Measurements from ENCODE around the gene CENPC. TPM values are rescaled to one million over a fixed set of nuclear protein-coding genes. Genes with fewer than 3 reads are reported as not detected.
A peak's percentile ranks its signal among the peaks of the same experiment; 100 is the strongest.
"Not testable (repeated sequence)": the region's sequence is repeated elsewhere in the genome, so short reads cannot be mapped to it uniquely, and the experiment has no call there.

Gene CENPC
- total RNA-seq, 6 donors from 2014 or later: 13.6 to 75.4 (median 18.5) TPM

- WGBS, 2 donors: 90 to 95% methylated on average over 3 of the region's 3 CpGs
- TF ChIP-seq, protein P1, sequence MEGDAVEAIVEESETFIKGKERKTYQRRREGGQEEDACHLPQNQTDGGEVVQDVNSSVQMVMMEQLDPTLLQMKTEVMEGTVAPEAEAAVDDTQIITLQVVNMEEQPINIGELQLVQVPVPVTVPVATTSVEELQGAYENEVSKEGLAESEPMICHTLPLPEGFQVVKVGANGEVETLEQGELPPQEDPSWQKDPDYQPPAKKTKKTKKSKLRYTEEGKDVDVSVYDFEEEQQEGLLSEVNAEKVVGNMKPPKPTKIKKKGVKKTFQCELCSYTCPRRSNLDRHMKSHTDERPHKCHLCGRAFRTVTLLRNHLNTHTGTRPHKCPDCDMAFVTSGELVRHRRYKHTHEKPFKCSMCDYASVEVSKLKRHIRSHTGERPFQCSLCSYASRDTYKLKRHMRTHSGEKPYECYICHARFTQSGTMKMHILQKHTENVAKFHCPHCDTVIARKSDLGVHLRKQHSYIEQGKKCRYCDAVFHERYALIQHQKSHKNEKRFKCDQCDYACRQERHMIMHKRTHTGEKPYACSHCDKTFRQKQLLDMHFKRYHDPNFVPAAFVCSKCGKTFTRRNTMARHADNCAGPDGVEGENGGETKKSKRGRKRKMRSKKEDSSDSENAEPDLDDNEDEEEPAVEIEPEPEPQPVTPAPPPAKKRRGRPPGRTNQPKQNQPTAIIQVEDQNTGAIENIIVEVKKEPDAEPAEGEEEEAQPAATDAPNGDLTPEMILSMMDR (IDR thresholded peaks at IDR 0.05): no peak
- TF ChIP-seq EP300 (IDR thresholded peaks at IDR 0.05) (no peak), POLR2AphosphoS5 (IDR thresholded peaks at IDR 0.05) (no peak), POLR2A (IDR thresholded peaks at IDR 0.05) (no peak)
- Histone ChIP-seq H3K4me3 (no peak overlapping the region), H3K36me3 (no peaks in the 10 kb centered on the region), H3K9me3 (no peaks in the 10 kb centered on the region), H3K27ac (no peak overlapping the region), H3K27me3 (no peaks in the 10 kb centered on the region), H3K4me1 (no peaks in the 10 kb centered on the region)
- no peak for ATAC-seq (ENCODE audit: low FRiP score in 2 of 2)
- DNase-seq: no peak
Measured at GRCh38 chr4:67554096-67554495, 8.8 kb upstream of the CENPC start.

DNA sequence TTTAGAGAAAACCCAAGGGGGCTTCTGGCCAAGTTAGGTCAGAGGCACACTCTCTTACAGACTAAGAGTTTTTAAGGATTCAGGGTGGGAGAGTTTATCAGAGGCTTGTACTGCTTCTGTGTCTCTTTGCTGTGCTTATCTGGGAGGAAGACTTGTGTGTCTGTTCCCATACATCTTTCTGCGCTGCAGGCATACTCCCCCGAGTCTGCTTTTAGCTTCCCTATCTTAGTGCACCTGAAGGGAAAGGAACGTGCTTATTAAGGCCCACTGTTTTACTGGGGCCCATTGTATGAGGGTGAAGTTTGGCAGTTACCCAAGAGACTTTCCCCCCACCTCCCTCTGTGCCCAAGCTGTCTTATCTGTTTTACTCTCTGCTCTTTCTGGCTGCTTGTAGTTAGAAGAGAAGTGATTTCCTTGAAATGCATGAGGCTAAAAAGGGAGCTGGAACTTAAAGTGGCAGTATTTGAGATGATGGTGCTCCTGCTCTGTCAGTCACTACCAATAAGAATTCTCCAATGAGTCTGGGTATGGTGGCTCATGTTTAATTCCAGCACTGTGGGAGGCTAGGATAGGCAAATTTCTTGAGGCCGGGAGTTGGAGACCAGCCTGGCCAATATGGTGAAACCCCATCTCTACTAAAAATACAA is 7.0 kb upstream of the CENPC start:
- H3K9me3 ChIP-seq; H3K36me3 ChIP-seq; H3K27me3 ChIP-seq; ATAC-seq (ENCODE audit: low FRiP score in 2 of 2); H3K27ac ChIP-seq; H3K4me3 ChIP-seq; DNase-seq; H3K4me1 ChIP-seq: not testable (repeated sequence)
- 53 to 61% methylated on average over 4 of the region's 4 CpGs for WGBS, 2 donors

GRCh38 chr4:67550857-67551256 is 5.6 kb upstream of the CENPC start:
- TF ChIP-seq POLR2AphosphoS5 (IDR thresholded peaks at IDR 0.05) (no peak), EP300 (IDR thresholded peaks at IDR 0.05) (no peak), POLR2A (IDR thresholded peaks at IDR 0.05) (no peak)
- no peak for DNase-seq
- Histone ChIP-seq H3K4me1 (peaks cover 0 to 4% (median 3%) of the 10 kb centered on the region in 4 donors), H3K36me3 (no peaks in the 10 kb centered on the region), H3K9me3 (no peaks in the 10 kb centered on the region), H3K27ac (no peak overlapping the region), H3K4me3 (no peak overlapping the region), H3K27me3 (no peaks in the 10 kb centered on the region)
- no peak for ATAC-seq (ENCODE audit: low FRiP score in 2 of 2)
- WGBS, 2 donors: 88 to 94% methylated on average over 3 of the region's 3 CpGs

DNA sequence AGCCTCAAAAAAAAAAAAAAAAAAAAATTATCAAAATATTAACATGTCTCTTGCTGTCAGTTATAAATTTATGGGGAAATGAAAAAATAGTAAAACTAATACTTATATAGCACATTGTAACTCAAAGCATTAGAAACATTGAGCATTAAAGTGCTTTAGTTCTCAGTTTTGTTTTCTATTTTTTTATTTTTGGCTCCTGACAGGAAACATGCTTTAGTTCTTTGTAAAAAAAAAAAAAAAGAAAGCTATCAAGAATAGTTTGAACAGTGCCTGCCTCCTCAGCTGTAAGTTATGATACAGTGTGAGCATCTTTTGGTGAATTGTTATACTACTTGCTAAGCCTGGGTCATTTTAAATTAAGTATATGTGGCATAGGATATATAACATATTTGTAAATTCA is 5.1 kb upstream of the CENPC start:
- peaks cover 0 to 6% (median 4%) of the 10 kb centered on the region in 4 donors for H3K4me1 ChIP-seq
- no peaks in the 10 kb centered on the region for H3K9me3 ChIP-seq
- no peaks in the 10 kb centered on the region for H3K36me3 ChIP-seq
- TF ChIP-seq, protein P1 (IDR thresholded peaks at IDR 0.05): no peak
- TF ChIP-seq POLR2AphosphoS5 (IDR thresholded peaks at IDR 0.05) (no peak), POLR2A (IDR thresholded peaks at IDR 0.05) (no peak), EP300 (IDR thresholded peaks at IDR 0.05) (no peak)
- no peak overlapping the region for H3K4me3 ChIP-seq
- DNase-seq: no peak
- no peak overlapping the region for H3K27ac ChIP-seq
- H3K27me3 ChIP-seq: no peaks in the 10 kb centered on the region
- no peak for ATAC-seq (ENCODE audit: low FRiP score in 2 of 2)

DNA sequence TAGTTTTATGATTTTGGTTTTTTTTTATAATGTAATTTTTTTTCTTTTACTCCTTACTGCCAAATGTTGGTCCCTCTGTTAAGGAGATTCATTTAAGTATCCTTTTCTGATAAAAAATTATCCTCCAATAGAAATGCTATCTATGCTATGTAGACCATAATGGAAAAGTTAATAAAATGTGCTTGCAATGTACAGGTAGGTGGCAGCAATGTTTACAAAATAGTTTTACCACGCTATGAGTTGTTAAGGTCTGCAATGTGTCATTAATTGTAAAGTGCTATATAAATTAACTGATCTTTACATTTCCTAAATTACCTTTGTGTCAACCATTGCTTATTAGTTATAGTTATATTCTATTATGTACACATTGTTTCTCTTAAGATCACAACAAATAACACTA is 3.8 kb upstream of the CENPC start:
- DNase-seq (no peak), ATAC-seq (ENCODE audit: low FRiP score in 2 of 2) (no peak)
- no peak overlapping the region for H3K27ac ChIP-seq
- no peak overlapping the region for H3K4me3 ChIP-seq
- whole genome bisulfite sequencing, 2 donors: 8 to 27% methylated on average over 1 of the region's 1 CpG
- H3K36me3 ChIP-seq: no peaks in the 10 kb centered on the region
- no peak for TF ChIP-seq EP300 (IDR thresholded peaks at IDR 0.05)
- TF ChIP-seq, protein P1 (IDR thresholded peaks at IDR 0.05): peak in 2 of 6 experiments; percentile 6 to 12
- H3K4me1 ChIP-seq: peaks cover 0 to 9% (median 7%) of the 10 kb centered on the region in 4 donors
- no peaks in the 10 kb centered on the region for H3K9me3 ChIP-seq
- no peaks in the 10 kb centered on the region for H3K27me3 ChIP-seq

DNA sequence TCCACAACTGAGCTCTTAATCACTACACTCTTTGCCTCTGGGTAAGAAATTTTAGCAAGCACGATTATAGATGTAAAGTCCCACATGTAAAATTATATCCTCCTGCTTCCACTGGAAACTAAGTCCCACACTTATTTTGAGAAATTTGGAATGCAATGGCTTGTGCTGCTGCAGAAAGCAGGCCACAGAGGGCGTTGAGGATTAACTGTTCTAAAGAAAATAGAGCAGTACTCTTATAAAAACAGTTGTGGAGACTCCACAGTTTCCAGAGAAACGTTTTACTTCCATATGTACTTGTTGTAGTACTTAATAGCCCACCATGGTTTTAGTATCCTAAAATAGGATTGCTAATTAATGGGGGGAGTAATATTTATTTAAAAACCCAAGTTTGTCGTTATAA is 1.7 kb upstream of the CENPC start:
- Histone ChIP-seq H3K36me3 (peaks cover 0 to 2% (median 0%) of the 10 kb centered on the region in 4 donors), H3K4me1 (peaks cover 0 to 30% (median 20%) of the 10 kb centered on the region in 4 donors), H3K27ac (no peak overlapping the region), H3K9me3 (no peaks in the 10 kb centered on the region), H3K4me3 (no peak overlapping the region), H3K27me3 (no peaks in the 10 kb centered on the region)
- WGBS, 2 donors: 70 to 72% methylated on average over 4 of the region's 4 CpGs
- ATAC-seq (ENCODE audit: low FRiP score in 2 of 2): no peak
- no peak for TF ChIP-seq POLR2AphosphoS5 (IDR thresholded peaks at IDR 0.05)
- TF ChIP-seq EP300 (IDR thresholded peaks at IDR 0.05): no peak
- no peak for TF ChIP-seq POLR2A (IDR thresholded peaks at IDR 0.05)
- TF ChIP-seq, protein P1 (IDR thresholded peaks at IDR 0.05): no peak
- DNase-seq: no peak

Measured in upper lobe of left lung (tissue), 6 donors.